ENCODE measurements around the gene TOB1. TPM values are rescaled to one million over a fixed set of nuclear protein-coding genes. Genes with fewer than 3 reads are reported as not detected.

TOB1 gene
- total RNA-seq, 4 donors from 2014 or later = 26.7 to 34.4 (median 31.0) TPM

GRCh38 chr17:50906443-50906842, 40.3 kb upstream of the TOB1 start:
- Histone ChIP-seq H3K9me3 (no peaks in the 10 kb centered on the region), H3K36me3 (no peaks in the 10 kb centered on the region), H3K4me1 (peaks cover 39 to 76% (median 71%) of the 10 kb centered on the region in 4 donors), H3K4me3 (no peak overlapping the region), H3K27me3 (no peaks in the 10 kb centered on the region), H3K27ac (replicated peaks in 1 of 4) (peak overlapping the region; percentile 89 to 98 (median 95))
- intact Hi-C loops (cut with DNase I) = no loop called here
- 93% methylated on average over 4 of the region's 4 CpGs for WGBS
- no peak for DNase-seq (ENCODE audit: extremely low spot score)
- no peak for TF ChIP-seq POLR2AphosphoS5 (IDR thresholded peaks at IDR 0.05)

- no peak for DNase-seq (ENCODE audit: extremely low spot score)
- no peaks in the 10 kb centered on the region for H3K36me3 ChIP-seq
- TF ChIP-seq POLR2A (IDR thresholded peaks at IDR 0.05; ENCODE audit: low read depth) (no peak), CTCF (IDR thresholded peaks at IDR 0.05) (no peak), POLR2AphosphoS5 (IDR thresholded peaks at IDR 0.05) (no peak), EP300 (IDR thresholded peaks at IDR 0.05) (no peak)
- WGBS = no CpG with 5 or more reads among the region's 1 CpG
- H3K27ac ChIP-seq (replicated peaks in 1 of 4) = peak overlapping the region; percentile 89 to 98 (median 95)
- H3K4me3 ChIP-seq = no peak overlapping the region
- intact Hi-C loops (cut with DNase I) = loop anchor here (2.0 kb wide), 1 partner anchor 41 kb away; no protein-coding TSS in a partner anchor
- no peaks in the 10 kb centered on the region for H3K27me3 ChIP-seq
- peaks cover 39 to 69% (median 65%) of the 10 kb centered on the region in 4 donors for H3K4me1 ChIP-seq
- H3K9me3 ChIP-seq = no peaks in the 10 kb centered on the region
Observed at GRCh38 chr17:50905460-50905803, 39.3 kb upstream of the TOB1 start.

- DNase-seq (ENCODE audit: extremely low spot score) = no peak
- H3K4me3 ChIP-seq = peak overlapping the region in 1 of 4 donors; percentile 6
- intact Hi-C loops (cut with DNase I) = loop anchor here (2.0 kb wide), 1 partner anchor 40 kb away; no protein-coding TSS in a partner anchor
- H3K36me3 ChIP-seq = no peaks in the 10 kb centered on the region
- WGBS = 39% methylated on average over 13 of the region's 16 CpGs
- H3K27me3 ChIP-seq = no peaks in the 10 kb centered on the region
- peak; percentile 61 to 65 for TF ChIP-seq POLR2AphosphoS5 (IDR thresholded peaks at IDR 0.05)
- TF ChIP-seq POLR2A (IDR thresholded peaks at IDR 0.05; ENCODE audit: low read depth) = no peak
- TF ChIP-seq EP300 (IDR thresholded peaks at IDR 0.05) = no peak
- TF ChIP-seq CTCF (IDR thresholded peaks at IDR 0.05) = peak in 1 of 3 experiments; percentile 18
- no peaks in the 10 kb centered on the region for H3K9me3 ChIP-seq
- H3K27ac ChIP-seq (replicated peaks in 1 of 4) = peak overlapping the region; percentile 89 to 98 (median 95)
- H3K4me1 ChIP-seq = peaks cover 38 to 63% (median 59%) of the 10 kb centered on the region in 4 donors
Observed at GRCh38 chr17:50904518-50905459, 38.6 kb upstream of the TOB1 start.

GRCh38 chr17:50903604-50904517, 37.7 kb upstream of the TOB1 start:
- H3K4me3 ChIP-seq = peak overlapping the region in 1 of 4 donors; percentile 6
- H3K27me3 ChIP-seq = no peaks in the 10 kb centered on the region
- DNase-seq (ENCODE audit: extremely low spot score) = no peak
- no peaks in the 10 kb centered on the region for H3K36me3 ChIP-seq
- H3K27ac ChIP-seq (replicated peaks in 1 of 4) = peak overlapping the region; percentile 89 to 98 (median 95)
- WGBS = 53% methylated on average over 10 of the region's 10 CpGs
- intact Hi-C loops (cut with DNase I) = loop anchor here (2.0 kb wide), 1 partner anchor 39 kb away; no protein-coding TSS in a partner anchor
- H3K9me3 ChIP-seq = no peaks in the 10 kb centered on the region
- TF ChIP-seq POLR2A (IDR thresholded peaks at IDR 0.05; ENCODE audit: low read depth) = no peak
- TF ChIP-seq POLR2AphosphoS5 (IDR thresholded peaks at IDR 0.05) = no peak
- TF ChIP-seq CTCF (IDR thresholded peaks at IDR 0.05) = no peak
- no peak for TF ChIP-seq EP300 (IDR thresholded peaks at IDR 0.05)
- peaks cover 30 to 53% (median 50%) of the 10 kb centered on the region in 4 donors for H3K4me1 ChIP-seq
